Mesothelial cell of epicardium (in vitro differentiated cells): ENCODE results near the gene CUL2. TPM values are rescaled to one million over a fixed set of nuclear protein-coding genes. Genes with fewer than 3 reads are reported as not detected.

Experiments used
- DNase-seq, 2 experiments: peaks; one replicate each; pipeline ENCODE4 v3.0.0; 2021; ENCODE audit warnings: low spot score in 2 of 2; ENCODE audit not compliant: unreplicated experiment in 2 of 2
- H3K27ac Mint-ChIP-seq: 2 replicates; pipeline ENCODE4 v1.8.0; 2021; ENCODE audit warnings: mixed read lengths
- H3K27me3 Mint-ChIP-seq: 2 replicates; pipeline ENCODE4 v1.8.0; 2021; ENCODE audit warnings: low read depth, mixed read lengths
- H3K36me3 Mint-ChIP-seq: 2 replicates; pipeline ENCODE4 v1.8.0; 2021; ENCODE audit warnings: mixed read lengths
- H3K4me1 Mint-ChIP-seq: 2 replicates; pipeline ENCODE4 v1.8.0; 2021; ENCODE audit warnings: mixed read lengths
- H3K4me3 Mint-ChIP-seq: 2 replicates; pipeline ENCODE4 v1.8.0; 2021; ENCODE audit warnings: mild to moderate bottlenecking, moderate library complexity, mixed read lengths
- H3K9me3 Mint-ChIP-seq: 2 replicates; pipeline ENCODE4 v1.8.0; 2021; ENCODE audit warnings: mixed read lengths
- total RNA-seq: library from RNA; stranded (reverse); gene quantifications from 3 replicates; pipeline ENCODE4 v1.2.1, GENCODE V29; 2021
- TF ChIP-seq, protein P1 (sequence below): fragments of 200-600 bp; sonication (generic); IDR thresholded peaks from one replicate; pipeline ENCODE4 v1.5.0; 2021; ENCODE audit warnings: antibody characterized with exemption; ENCODE audit not compliant: unreplicated experiment

CUL2 gene
- total RNA-seq, 1 donor from 2014 or later, result 33.7 TPM

DNA sequence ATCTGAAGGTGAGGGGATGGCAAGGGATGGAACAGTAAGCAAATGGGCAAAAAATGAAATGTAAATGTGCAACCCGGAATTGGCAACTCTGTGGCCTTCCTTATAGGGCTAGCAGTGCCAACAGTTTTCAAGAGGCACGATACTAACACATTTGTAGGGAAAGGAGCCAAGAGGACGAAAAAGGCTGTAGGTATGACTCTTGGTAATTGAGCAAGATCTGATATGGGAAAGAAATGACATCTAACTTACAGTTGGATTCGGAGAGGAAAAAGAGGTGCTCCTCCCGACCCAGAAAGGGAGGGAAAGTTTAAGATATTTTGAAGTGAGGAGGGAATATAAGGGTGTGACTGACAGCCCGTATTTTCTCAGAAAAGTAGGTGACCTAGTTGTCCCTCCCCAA lies 34.4 kb upstream of the CUL2 start:
- no peak overlapping the region for H3K4me3 Mint-ChIP-seq

DNA sequence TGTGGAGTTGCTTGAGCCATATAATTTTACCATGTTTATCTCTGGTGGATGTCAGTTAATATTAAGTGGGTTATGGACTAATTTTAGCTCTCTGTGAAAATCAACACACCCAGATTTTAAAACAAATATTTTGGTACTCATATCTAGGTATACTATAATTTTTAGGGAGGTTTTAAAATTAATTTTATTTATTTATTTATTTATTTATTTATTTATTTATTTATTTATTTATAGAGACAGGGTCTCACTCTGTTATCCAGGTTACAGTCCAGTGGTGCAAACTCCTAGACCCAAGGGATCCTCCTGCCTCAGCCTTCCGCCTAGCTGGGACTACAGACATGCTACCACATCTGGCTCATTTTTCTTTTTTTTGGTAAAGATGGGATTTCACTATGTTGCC lies 29.2 kb upstream of the CUL2 start:
- peaks cover 11% of the 10 kb centered on the region for H3K27me3 Mint-ChIP-seq
- no peak overlapping the region for H3K27ac Mint-ChIP-seq
- no peak for DNase-seq
- TF ChIP-seq, protein P1, sequence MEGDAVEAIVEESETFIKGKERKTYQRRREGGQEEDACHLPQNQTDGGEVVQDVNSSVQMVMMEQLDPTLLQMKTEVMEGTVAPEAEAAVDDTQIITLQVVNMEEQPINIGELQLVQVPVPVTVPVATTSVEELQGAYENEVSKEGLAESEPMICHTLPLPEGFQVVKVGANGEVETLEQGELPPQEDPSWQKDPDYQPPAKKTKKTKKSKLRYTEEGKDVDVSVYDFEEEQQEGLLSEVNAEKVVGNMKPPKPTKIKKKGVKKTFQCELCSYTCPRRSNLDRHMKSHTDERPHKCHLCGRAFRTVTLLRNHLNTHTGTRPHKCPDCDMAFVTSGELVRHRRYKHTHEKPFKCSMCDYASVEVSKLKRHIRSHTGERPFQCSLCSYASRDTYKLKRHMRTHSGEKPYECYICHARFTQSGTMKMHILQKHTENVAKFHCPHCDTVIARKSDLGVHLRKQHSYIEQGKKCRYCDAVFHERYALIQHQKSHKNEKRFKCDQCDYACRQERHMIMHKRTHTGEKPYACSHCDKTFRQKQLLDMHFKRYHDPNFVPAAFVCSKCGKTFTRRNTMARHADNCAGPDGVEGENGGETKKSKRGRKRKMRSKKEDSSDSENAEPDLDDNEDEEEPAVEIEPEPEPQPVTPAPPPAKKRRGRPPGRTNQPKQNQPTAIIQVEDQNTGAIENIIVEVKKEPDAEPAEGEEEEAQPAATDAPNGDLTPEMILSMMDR, result no peak
- no peaks in the 10 kb centered on the region for H3K36me3 Mint-ChIP-seq
- H3K4me3 Mint-ChIP-seq, result no peak overlapping the region
- no peaks in the 10 kb centered on the region for H3K9me3 Mint-ChIP-seq
- H3K4me1 Mint-ChIP-seq, result no peaks in the 10 kb centered on the region

More for the DNA sequence above, 34.4 kb upstream of the CUL2 start:
- Mint-ChIP-seq H3K36me3 (no peaks in the 10 kb centered on the region), H3K27me3 (no peaks in the 10 kb centered on the region), H3K27ac (no peak overlapping the region), H3K9me3 (no peaks in the 10 kb centered on the region), H3K4me1 (peaks cover 14% of the 10 kb centered on the region)
- DNase-seq, result no peak
- TF ChIP-seq, protein P1, result no peak

DNA sequence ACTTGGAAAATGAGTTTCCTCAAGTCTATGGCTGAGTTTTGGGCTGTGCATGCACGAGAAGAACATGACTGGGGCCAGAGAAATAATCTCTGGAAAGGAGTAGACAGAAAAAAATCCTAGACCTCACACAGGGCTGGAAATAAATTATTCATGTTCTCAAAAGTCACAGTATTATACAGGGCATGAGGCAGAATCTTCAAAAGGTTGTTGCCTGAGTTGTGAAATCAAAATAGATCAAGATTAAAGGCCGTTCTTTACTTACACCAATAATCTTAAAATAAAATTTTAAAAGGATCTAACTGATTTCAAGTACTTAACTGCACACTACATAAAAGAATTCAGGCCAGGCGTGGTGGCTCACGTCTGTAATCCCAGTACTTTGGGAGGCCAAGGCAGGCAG lies 22.4 kb upstream of the CUL2 start:
- TF ChIP-seq, protein P1, result no peak
- Mint-ChIP-seq H3K9me3 (peaks cover 3% of the 10 kb centered on the region), H3K4me3 (no peak overlapping the region), H3K27me3 (peaks cover 8% of the 10 kb centered on the region), H3K36me3 (no peaks in the 10 kb centered on the region), H3K4me1 (no peaks in the 10 kb centered on the region), H3K27ac (no peak overlapping the region)
- DNase-seq, result no peak

DNA sequence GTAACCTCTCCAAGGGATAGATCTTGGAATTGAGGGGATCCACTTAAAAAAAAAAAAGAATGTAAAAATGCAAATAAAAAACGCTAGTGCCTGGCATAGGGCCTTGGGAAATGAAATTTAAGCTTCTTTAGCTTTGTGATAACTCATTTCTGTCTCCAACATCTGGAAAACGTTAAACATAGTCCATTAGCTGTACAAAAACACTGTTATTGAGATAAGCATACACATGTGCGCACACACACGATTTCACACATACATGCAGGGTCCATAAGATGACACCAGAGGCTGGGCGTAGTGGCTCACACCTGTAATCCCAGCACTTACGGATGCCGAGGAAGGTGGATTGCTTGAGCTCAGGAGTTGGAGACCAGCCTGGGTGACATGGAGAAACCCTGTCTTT lies 13.7 kb upstream of the CUL2 start:
- Mint-ChIP-seq H3K36me3 (no peaks in the 10 kb centered on the region), H3K4me1 (no peaks in the 10 kb centered on the region), H3K27me3 (no peaks in the 10 kb centered on the region), H3K4me3 (no peak overlapping the region), H3K27ac (no peak overlapping the region), H3K9me3 (peaks cover 3% of the 10 kb centered on the region)
- TF ChIP-seq, protein P1, result no peak
- DNase-seq, result no peak

DNA sequence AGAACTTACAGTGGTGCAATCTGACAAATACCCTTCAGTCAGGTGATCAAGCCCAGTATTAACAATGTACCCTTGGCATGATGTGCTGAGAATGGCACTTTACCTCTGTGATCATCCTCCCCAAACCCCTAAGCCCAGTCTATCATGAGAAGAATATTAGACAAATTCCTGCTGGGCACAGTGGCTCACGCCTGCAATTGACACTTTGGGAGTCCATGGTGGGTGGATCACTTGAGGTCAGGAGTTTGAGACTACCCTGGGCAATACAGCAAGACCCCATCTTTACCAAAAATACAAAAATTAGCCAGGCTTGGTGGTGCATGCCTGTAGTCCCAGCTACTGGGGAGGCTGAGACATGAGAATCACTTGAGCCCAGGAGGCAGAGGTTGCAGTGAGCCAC lies 7.4 kb upstream of the CUL2 start:
- no peak overlapping the region for H3K27ac Mint-ChIP-seq
- H3K4me1 Mint-ChIP-seq, result no peaks in the 10 kb centered on the region
- DNase-seq, result no peak
- TF ChIP-seq, protein P1, result no peak
- H3K9me3 Mint-ChIP-seq, result no peaks in the 10 kb centered on the region
- H3K4me3 Mint-ChIP-seq, result no peak overlapping the region
- H3K27me3 Mint-ChIP-seq, result peaks cover 11% of the 10 kb centered on the region
- no peaks in the 10 kb centered on the region for H3K36me3 Mint-ChIP-seq

DNA sequence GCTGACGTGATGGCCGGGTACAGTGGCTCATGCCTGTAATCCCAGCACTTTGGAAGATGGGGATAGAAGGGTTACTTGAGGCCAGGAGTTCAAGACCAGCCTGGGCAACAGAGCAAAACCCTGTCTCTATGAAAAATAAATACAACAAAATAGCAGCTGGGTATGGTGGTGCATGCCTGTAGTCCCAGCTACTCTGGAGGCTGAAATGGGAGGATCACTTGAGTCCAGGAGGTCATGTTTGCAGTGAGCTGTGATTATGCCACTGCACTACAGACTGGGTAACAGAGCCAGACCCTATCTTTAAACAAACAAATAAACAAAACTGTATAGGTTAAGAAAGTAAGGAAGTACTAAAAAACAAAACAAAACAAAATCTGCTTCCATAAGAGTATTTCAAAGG lies 6.2 kb upstream of the CUL2 start:
- H3K36me3 Mint-ChIP-seq, result no peaks in the 10 kb centered on the region
- H3K27ac Mint-ChIP-seq, result no peak overlapping the region
- peaks cover 11% of the 10 kb centered on the region for H3K27me3 Mint-ChIP-seq
- no peak for DNase-seq
- H3K4me1 Mint-ChIP-seq, result peaks cover under 1% of the 10 kb centered on the region
- no peaks in the 10 kb centered on the region for H3K9me3 Mint-ChIP-seq
- TF ChIP-seq, protein P1, result no peak
- H3K4me3 Mint-ChIP-seq, result no peak overlapping the region
